ENCODE data around the gene RABGAP1L.
"Not testable (repeated sequence)": the region's sequence is repeated elsewhere in the genome, so short reads cannot be mapped to it uniquely, and the experiment has no call there.

Gene RABGAP1L

DNA sequence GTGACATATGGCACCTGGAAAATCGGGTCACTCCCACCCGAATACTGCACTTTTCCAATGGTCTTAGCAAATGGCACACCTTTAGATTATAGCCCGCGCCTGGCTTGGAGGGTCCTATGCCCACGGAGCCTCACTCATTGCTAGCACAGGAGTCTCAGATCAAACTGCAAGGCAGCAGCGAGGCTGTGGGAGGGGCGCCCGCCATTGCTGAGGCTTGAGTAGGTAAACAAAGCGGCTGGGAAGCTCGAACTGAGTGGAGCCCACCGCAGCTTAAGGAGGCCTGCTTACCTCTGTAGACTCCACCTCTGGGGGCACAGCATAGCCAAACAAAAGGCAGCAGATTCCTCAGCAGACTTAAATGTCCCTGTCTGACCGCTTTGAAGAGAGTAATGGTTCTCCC is 458.6 kb downstream of the RABGAP1L start:
- not testable (repeated sequence) for DNase-seq

DNA sequence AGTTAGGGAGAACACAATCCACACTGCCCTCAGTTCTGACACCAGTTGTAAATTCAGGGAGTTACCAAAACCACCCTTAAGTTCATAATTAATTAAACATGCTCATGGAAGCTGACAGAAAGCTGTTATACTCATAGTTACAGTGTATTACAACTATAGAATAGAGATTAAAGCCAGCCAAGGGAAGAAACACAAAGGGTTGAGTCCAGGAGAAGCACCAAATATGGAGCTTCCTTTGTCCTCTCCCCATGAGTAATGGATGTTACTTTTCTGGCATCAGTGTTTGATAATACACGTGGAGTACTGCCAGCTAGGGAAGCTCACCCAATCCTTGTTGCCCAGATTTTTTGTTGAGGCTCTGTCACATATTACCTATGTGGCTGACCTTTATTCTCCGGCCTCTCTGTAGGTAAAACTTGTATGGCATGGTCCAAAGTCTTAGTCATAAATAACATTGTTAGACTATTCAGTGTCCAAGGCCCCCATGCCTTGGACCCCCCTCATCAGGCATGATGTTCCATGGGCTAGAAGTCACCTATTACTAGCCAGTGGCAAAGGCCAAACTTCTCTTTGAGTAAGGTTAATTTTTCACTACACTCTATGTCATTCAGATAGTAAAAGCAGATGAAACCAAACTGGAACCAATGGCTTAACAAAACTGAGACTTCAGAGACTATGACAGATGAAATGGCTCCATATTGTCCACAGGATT is 464.2 kb downstream of the RABGAP1L start:
- no peak for DNase-seq

GRCh38 chr1:174626031-174627025 is 467.0 kb downstream of the RABGAP1L start:
- no peak for DNase-seq

DNA sequence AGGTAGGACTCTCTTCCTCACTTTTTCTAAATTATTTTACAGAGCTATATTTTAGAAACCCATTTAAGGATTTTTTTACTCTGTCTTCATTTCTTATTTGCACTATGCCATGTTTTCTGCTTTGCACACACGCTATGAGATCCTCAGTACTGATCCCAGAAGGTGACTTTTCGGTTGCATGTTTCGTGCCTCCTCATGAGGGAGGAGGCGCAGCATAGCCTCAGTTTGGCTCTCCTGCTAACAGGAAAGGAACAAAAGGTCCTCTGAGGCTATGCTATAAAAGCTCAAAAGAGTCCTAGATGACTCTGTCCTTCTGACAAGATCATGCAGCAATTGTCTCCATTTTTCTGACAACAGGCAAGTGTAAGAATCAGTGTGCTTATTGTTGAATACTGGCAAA is 478.2 kb downstream of the RABGAP1L start:
- DNase-seq, result no peak

DNA sequence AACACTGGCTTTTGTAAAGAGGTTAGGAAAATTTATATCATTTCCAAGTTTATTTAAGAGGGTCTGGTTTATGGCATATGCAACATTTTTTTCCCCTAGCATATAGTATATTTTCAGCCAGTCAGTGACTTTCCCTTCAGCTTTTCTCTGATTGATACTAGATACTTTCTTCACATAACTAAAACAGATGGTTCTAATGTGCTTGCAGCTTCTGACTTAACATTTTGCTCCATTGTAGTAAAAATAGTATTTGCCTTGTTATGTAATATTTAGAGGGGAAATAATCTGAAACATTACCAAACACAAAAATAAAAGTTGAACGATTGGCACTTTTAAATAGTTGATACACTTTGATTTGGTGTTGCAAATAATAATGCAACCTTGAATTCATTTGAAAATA is 480.1 kb downstream of the RABGAP1L start:
- no peak for DNase-seq

- DNase-seq, result no peak
Measured at GRCh38 chr1:174640783-174641182, 481.5 kb downstream of the RABGAP1L start.

GRCh38 chr1:174642393-174642792 is 483.1 kb downstream of the RABGAP1L start:
- no peak for DNase-seq

DNA sequence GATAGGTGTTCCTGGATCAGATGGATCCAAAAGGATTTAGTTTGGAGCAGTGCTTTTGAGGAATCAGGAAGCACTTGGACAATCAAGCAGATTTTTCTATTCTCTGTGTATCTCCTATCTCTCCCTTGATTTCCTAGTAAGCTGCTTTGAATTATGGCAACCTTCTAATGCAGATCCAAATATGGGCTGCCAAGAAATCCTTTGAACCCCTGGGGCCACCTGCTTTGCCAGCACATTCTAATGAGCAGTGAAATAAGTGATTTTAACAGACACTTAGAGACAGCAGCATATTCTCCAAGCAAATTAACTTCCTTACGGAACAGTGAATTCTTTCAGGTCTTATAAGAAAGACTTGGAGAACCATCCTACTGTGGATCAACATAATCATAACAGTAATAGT is 483.9 kb downstream of the RABGAP1L start:
- no peak for DNase-seq

- not testable (repeated sequence) for DNase-seq
Measured at GRCh38 chr1:174649572-174649971, 490.3 kb downstream of the RABGAP1L start.

- no peak for DNase-seq
Measured at GRCh38 chr1:174652569-174653280, 493.4 kb downstream of the RABGAP1L start.

DNA sequence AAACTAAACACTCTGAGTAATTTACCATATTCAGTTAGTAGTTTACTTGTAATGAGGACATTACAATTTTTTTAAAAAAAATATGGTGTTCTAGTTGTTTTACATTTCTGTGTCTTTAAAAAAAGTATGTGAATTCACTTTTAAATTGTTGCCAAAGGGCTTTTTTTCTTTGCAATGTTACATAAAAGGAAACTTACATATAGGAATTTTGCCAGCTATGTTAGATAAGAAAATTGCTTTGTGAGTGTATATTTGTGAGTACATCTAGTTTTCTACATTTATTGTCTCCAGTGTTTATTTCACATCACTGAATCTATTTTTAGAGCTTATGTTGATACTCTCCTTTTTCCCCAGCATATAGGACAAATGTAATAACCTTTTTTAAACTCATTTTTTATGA is 495.2 kb downstream of the RABGAP1L start:
- no peak for DNase-seq

DNA sequence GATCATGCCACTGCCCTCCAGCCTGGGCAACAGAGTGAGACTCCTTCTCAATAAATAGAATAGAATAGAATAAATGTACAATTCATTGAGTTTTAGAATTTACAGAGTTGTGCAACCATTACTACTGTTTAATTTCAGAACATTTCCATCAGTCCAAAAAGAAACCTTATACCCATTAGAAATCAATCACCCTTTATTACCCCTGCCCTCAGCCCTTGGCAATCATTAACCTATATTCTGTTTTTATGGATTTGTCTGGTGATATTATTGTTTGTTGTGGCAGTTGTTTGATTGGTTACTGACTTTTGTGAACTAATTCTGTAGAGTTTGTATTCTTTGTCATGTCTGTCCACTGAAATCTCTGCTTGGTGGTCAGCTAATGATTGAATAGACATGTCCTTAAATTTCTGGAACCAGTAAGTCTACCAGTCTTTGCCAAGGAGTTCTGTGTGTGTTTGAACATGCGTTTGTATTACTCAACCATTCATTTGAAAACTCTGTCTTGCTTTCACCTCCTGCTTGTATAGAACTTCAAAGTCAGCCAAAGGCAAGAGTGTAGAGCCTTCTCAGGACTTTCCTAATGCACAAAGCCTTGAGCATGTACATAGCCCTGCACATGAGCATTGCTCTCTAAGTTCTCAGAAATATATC is 497.2 kb downstream of the RABGAP1L start:
- DNase-seq, result no peak

DNA sequence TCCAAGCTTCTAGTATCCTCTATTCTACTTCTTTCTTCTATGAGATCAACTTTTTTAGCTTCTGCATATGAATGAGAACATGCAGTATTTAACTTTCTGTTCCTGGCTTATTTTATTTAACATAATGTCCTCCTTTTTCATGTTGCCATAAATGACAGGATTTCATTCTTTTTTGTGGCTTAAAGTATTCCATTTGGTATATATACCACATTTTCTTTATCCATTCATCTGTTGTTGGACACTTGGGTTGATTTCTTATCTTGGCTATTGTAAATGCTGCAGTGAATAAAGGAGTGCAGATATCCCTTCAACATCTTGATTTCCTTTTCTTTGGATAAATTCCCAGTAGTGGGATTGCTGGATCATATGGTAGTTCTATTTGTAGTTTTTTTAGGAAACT is 498.1 kb downstream of the RABGAP1L start:
- DNase-seq, result no peak

DNA sequence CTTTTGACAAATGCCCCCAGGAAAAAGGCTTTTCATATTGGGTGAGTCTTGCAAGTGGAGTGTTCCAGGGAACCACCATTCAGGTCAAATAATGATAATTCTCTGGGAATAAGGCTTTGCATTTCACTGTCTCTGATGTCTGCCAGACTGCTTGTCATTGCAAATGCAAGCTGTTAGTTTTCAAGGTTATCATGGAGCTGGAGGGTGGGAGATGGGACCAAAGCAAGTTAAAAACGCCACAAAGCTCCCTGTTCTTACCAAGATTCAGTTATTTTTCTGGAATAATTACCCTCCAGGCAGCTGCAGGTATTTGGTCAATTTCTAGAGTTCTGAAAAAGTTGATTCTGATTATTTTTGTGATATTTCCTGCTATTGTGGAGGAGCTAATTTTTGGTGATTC is 498.6 kb downstream of the RABGAP1L start:
- no peak for DNase-seq

DNA sequence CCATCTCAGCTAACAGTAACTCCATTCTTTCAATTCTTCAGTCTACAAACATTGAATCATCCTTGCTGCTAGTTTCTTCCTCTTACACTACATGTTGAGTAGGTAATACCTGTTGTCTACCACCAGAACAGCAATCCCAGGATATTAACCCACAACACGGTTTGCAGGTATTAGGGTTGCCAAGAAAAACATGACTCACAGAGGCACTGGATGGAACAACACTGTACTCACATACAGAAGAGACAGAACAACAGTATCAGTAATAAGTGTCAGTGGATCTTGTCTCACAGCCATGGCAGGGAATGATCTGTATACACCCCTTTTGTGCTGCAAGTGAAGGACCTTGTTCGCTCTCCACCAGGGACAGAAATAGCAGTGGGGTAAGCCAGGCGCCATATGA is 500.5 kb downstream of the RABGAP1L start:
- DNase-seq, result no peak

- no peak for DNase-seq
Measured at GRCh38 chr1:174660476-174660875, 501.2 kb downstream of the RABGAP1L start.

DNA sequence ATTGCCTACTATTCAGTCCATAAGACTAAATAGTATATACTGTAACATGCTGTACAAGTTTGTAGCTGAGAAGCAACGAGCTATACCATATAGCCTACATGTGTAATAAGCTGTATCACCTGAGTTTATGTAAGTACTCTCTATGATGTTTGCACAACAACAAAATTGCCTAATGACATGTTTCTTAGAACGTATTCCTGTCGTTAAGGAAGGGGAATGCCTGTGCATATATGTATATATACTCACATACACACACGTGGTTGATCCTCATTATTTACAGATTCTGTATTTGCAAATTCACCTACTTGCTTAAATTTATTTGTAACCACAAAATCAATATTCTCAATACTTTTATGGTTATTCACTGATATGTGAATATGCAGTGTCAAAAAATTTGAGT is 504.0 kb downstream of the RABGAP1L start:
- DNase-seq, result no peak

DNA sequence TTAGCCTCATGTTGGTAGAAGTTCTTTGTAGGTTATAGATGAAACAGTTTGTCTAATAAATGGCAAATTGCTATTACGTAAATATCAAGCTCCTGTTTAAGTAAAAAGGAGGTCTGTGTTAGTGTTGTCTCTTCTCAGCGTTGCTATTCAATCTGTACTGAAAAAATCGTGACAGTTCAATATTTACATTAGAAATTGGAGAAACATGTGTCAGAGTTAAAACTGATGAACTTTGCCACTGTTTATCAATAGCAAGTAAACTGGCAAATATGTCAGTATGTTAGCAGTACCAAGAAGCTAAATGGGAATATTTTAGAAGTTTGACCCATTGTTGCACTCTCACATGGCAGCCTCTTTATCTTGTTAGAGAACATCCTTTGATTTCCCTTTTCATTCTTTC is 506.9 kb downstream of the RABGAP1L start:
- no peak for DNase-seq

DNA sequence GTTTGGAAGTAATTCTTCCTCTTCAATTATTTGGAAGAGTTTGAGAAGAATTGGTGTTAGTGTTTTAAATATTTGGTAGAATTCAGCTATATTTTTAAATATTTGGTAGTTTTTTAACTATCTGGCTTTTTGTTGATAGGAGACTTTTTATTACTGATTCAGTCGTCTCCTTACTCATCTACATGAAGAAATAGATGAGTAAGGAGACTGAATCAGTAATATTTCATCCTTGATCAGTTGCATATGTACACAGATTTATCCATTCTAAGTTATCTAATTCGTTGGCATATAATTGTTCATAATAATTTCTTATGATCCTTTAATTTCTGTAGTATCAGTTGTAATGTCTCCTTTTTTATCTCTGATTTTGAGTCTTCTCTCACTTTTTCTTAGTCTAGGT is 512.5 kb downstream of the RABGAP1L start:
- no peak for DNase-seq

- DNase-seq, result no peak
Measured at GRCh38 chr1:174676856-174677255, 517.5 kb downstream of the RABGAP1L start.

DNA sequence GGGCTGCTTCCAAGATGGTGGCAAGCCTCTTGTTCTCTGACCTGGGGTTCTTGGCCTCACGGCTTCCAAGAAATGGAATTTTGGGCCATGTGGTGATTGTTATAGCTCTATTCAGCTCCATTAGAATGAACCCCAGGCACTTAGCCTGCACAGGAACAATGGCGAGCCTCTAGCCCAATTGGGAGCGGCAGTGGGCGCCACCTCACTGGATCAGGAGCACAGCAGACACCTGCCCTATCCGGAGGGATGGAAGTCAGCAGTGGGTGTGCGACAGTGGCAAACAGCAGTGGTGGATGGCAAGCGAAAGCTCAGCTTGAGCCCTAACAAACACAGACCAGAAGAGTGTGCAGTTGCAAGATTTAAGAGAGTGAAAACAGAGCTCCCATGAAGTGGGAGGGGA is 519.3 kb downstream of the RABGAP1L start:
- DNase-seq, result no peak

DNA sequence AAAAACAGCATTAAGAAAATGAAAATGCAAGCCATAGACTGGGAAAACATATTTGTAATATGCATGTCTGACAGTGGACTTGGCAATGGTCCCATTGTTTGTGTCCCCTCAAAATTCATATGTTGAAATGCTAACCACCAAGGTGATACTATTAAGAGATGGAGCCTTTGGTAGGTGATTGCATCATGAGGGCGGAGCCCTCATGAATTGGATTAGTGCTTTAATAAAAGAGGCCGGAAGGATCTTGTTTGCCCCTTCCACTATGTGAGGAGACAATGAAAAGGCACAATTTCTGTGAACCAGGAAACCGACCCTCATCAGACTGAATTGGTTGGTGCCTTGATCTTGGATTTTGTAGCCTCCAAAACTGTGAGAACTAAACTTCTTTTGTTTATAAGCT is 520.8 kb downstream of the RABGAP1L start:
- DNase-seq, result no peak
